ENCODE data around the gene SPEM1. TPM values are rescaled to one million over a fixed set of nuclear protein-coding genes. Genes with fewer than 3 reads are reported as not detected.
A peak's percentile ranks its signal among the peaks of the same experiment; 100 is the strongest.

The SPEM1 gene
- total RNA-seq, 4 donors from 2014 or later = not detected

- H3K4me3 ChIP-seq (replicated peaks in 1 of 3) = peak within 1 kb of the TSS in 2 of 3 donors; percentile 42 to 51
- H3K36me3 ChIP-seq = no peaks in the 10 kb centered on the region
- TF ChIP-seq POLR2A (IDR thresholded peaks at IDR 0.05) = no peak
- TF ChIP-seq, protein P1, sequence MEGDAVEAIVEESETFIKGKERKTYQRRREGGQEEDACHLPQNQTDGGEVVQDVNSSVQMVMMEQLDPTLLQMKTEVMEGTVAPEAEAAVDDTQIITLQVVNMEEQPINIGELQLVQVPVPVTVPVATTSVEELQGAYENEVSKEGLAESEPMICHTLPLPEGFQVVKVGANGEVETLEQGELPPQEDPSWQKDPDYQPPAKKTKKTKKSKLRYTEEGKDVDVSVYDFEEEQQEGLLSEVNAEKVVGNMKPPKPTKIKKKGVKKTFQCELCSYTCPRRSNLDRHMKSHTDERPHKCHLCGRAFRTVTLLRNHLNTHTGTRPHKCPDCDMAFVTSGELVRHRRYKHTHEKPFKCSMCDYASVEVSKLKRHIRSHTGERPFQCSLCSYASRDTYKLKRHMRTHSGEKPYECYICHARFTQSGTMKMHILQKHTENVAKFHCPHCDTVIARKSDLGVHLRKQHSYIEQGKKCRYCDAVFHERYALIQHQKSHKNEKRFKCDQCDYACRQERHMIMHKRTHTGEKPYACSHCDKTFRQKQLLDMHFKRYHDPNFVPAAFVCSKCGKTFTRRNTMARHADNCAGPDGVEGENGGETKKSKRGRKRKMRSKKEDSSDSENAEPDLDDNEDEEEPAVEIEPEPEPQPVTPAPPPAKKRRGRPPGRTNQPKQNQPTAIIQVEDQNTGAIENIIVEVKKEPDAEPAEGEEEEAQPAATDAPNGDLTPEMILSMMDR (IDR thresholded peaks at IDR 0.05) = no peak
- peak; percentile 19 to 24 for DNase-seq
- intact Hi-C loops (cut with DNase I) = loop anchor here (5.0 kb wide), 3 partner anchors 38 to 123 kb away; partner anchors contain the start of genes KCTD11, SENP3 and ZBTB4
- peaks cover 31 to 53% of the 10 kb centered on the region in 2 donors for H3K4me1 ChIP-seq
- H3K9me3 ChIP-seq = no peaks in the 10 kb centered on the region
- H3K27me3 ChIP-seq = no peaks in the 10 kb centered on the region
- peak within 1 kb of the TSS in 2 of 3 donors; percentile 69 to 82 for H3K27ac ChIP-seq
- 2% methylated on average over 14 to 23 of the region's 50 CpGs for WGBS, 2 donors
These were observed 19.5 kb downstream of the SPEM1 start, which contains the start of gene FGF11 for GRCh38 chr17:7439462-7440112. Gene FGF11, plus strand, starts transcription at chr17:7439512. Its CDS starts 109 bp downstream, at chr17:7439621.

DNA sequence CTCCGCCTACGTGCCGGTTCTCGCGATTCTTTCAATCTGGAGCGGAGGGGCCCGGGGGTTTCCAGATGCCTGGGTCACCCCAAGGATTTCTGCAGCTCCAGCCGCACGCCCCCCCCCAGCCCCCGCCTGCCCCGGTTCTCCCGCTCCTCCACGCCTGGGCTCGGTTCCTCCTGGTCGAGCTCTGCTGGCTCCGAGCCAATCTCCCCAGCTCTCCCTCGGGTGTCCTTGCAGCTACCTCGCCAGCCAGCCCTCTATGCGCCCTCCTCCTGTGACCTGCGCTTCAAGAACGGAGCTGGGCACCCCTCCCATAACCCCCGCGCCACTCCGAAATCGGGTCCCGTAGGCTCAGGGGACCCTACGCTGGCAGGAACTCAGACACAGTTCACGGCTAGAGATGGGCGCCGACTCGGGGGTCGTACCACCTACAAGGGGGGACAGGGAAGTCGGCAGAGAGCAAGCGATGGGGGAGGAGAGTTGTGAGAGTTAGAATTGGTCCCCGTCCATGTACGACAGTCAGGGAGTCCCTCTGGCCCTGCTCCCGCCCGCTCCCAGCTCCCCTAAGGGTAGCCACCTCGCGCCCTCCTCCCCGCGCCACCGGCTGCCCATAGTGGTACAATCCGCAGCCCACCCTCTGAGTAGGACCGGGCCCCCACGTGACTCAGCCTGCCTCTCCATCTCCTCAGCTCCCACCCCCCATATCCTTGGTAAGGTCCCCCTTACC is 20.1 kb downstream of the SPEM1 start:
- H3K9me3 ChIP-seq = no peaks in the 10 kb centered on the region
- peak overlapping the region in 2 of 3 donors; percentile 69 to 82 for H3K27ac ChIP-seq
- TF ChIP-seq, protein P1 (IDR thresholded peaks at IDR 0.05) = peak in 1 of 6 experiments; percentile 9
- TF ChIP-seq POLR2A (IDR thresholded peaks at IDR 0.05) = peak in 1 of 2 donors; percentile 36
- H3K36me3 ChIP-seq = no peaks in the 10 kb centered on the region
- peak; percentile 94 to 95 for DNase-seq
- 2% methylated on average over 28 to 37 of the region's 46 CpGs for WGBS, 2 donors
- peak overlapping the region in 2 of 3 donors; percentile 42 to 51 for H3K4me3 ChIP-seq (replicated peaks in 1 of 3)
- peaks cover 35 to 58% of the 10 kb centered on the region in 2 donors for H3K4me1 ChIP-seq
- intact Hi-C loops (cut with DNase I) = loop anchor here (5.0 kb wide), 1 partner anchor 37 kb away; the partner anchor contains the start of gene ZBTB4
- H3K27me3 ChIP-seq = no peaks in the 10 kb centered on the region

DNA sequence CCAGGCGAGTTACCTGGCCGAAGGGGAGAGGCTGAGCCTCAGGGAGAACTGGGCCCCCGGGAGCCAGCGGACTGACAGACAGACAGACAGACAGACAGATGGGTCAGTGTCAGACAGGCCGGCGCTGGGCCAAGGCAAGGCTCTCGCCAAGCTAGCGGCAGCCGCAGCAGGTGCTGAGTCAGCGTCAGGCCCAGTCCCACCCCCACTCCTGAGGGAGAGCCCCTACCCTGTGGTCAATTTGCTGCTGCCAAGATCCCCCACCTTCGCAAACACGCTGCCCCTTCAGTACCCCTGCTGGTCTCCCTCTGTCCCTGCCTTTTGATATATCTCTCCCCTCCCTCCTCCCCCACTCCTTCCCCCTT is 20.7 kb downstream of the SPEM1 start:
- Histone ChIP-seq H3K27me3 (no peaks in the 10 kb centered on the region), H3K36me3 (no peaks in the 10 kb centered on the region), H3K4me3 (replicated peaks in 1 of 3) (peak overlapping the region in 1 of 3 donors; percentile 51), H3K27ac (peak overlapping the region in 2 of 3 donors; percentile 69 to 82), H3K4me1 (peaks cover 34 to 62% of the 10 kb centered on the region in 2 donors), H3K9me3 (no peaks in the 10 kb centered on the region)
- peak; percentile 75 to 79 for DNase-seq
- intact Hi-C loops (cut with DNase I) = loop anchor here (5.0 kb wide), 1 partner anchor 36 kb away; the partner anchor contains the start of gene ZBTB4
- 15 to 28% methylated on average over 2 to 11 of the region's 12 CpGs for WGBS, 2 donors
- no peak for TF ChIP-seq POLR2A (IDR thresholded peaks at IDR 0.05)
- TF ChIP-seq, protein P1 (IDR thresholded peaks at IDR 0.05) = no peak

GRCh38 chr17:7441266-7441665 is 21.1 kb downstream of the SPEM1 start:
- H3K4me1 ChIP-seq = peaks cover 29 to 60% of the 10 kb centered on the region in 2 donors
- TF ChIP-seq, protein P1 (IDR thresholded peaks at IDR 0.05) = no peak
- no peak for TF ChIP-seq POLR2A (IDR thresholded peaks at IDR 0.05)
- peak overlapping the region in 2 of 3 donors; percentile 69 to 82 for H3K27ac ChIP-seq
- WGBS, 2 donors = 80 to 81% methylated on average over 7 of the region's 7 CpGs
- H3K4me3 ChIP-seq (replicated peaks in 1 of 3) = no peak overlapping the region
- no peaks in the 10 kb centered on the region for H3K27me3 ChIP-seq
- H3K9me3 ChIP-seq = no peaks in the 10 kb centered on the region
- no peaks in the 10 kb centered on the region for H3K36me3 ChIP-seq
- intact Hi-C loops (cut with DNase I) = loop anchor here (5.0 kb wide), 1 partner anchor 36 kb away; the partner anchor contains the start of gene ZBTB4
- no peak for DNase-seq

All from thyroid gland (tissue), 4 donors.